ENCODE measurements around the gene RSPH1.
"Not testable (repeated sequence)": the region's sequence is repeated elsewhere in the genome, so short reads cannot be mapped to it uniquely, and the experiment has no call there.

RSPH1 gene

GRCh38 chr21:42476388-42477331 lies 19.4 kb downstream of the RSPH1 start:
- DNase-seq: no peak

GRCh38 chr21:42475526-42476387 lies 20.3 kb downstream of the RSPH1 start:
- no peak for DNase-seq

More at GRCh38 chr21:42476388-42477331, 19.4 kb downstream of the RSPH1 start:
- no peak for TF ChIP-seq GATA1 (IDR thresholded peaks at IDR 0.05; ENCODE audit: low read depth, low read length)
- no peak for TF ChIP-seq POLR2A (IDR thresholded peaks at IDR 0.05; ENCODE audit: low read length)

GRCh38 chr21:42475036-42475435 lies 21.0 kb downstream of the RSPH1 start:
- TF ChIP-seq GATA1 (IDR thresholded peaks at IDR 0.05; ENCODE audit: low read depth, low read length): no peak
- no peak for TF ChIP-seq POLR2A (IDR thresholded peaks at IDR 0.05; ENCODE audit: low read length)
- no peak for DNase-seq

More at GRCh38 chr21:42475526-42476387, 20.3 kb downstream of the RSPH1 start:
- TF ChIP-seq GATA1 (IDR thresholded peaks at IDR 0.05; ENCODE audit: low read depth, low read length): no peak
- no peak for TF ChIP-seq POLR2A (IDR thresholded peaks at IDR 0.05; ENCODE audit: low read length)

- DNase-seq: no peak
- TF ChIP-seq GATA1 (IDR thresholded peaks at IDR 0.05; ENCODE audit: low read depth, low read length): no peak
- TF ChIP-seq POLR2A (IDR thresholded peaks at IDR 0.05; ENCODE audit: low read length): no peak
Measured at GRCh38 chr21:42474043-42474831, 21.8 kb downstream of the RSPH1 start.

GRCh38 chr21:42473498-42474042 lies 22.5 kb downstream of the RSPH1 start:
- no peak for DNase-seq
- TF ChIP-seq POLR2A (IDR thresholded peaks at IDR 0.05; ENCODE audit: low read length): no peak
- TF ChIP-seq GATA1 (IDR thresholded peaks at IDR 0.05; ENCODE audit: low read depth, low read length): no peak

- DNase-seq: no peak
- TF ChIP-seq POLR2A (IDR thresholded peaks at IDR 0.05; ENCODE audit: low read length) (no peak), GATA1 (IDR thresholded peaks at IDR 0.05; ENCODE audit: low read depth, low read length) (no peak)
Measured at GRCh38 chr21:42472521-42472920, 23.5 kb downstream of the RSPH1 start.

GRCh38 chr21:42471716-42472330 lies 24.2 kb downstream of the RSPH1 start:
- TF ChIP-seq GATA1 (IDR thresholded peaks at IDR 0.05; ENCODE audit: low read depth, low read length): no peak
- TF ChIP-seq POLR2A (IDR thresholded peaks at IDR 0.05; ENCODE audit: low read length): no peak
- no peak for DNase-seq

GRCh38 chr21:42471206-42471605 lies 24.8 kb downstream of the RSPH1 start:
- no peak for TF ChIP-seq POLR2A (IDR thresholded peaks at IDR 0.05; ENCODE audit: low read length)
- TF ChIP-seq GATA1 (IDR thresholded peaks at IDR 0.05; ENCODE audit: low read depth, low read length): no peak
- no peak for DNase-seq

- not testable (repeated sequence) for DNase-seq
Measured at GRCh38 chr21:42469726-42470125, 26.3 kb downstream of the RSPH1 start.

- TF ChIP-seq POLR2A (IDR thresholded peaks at IDR 0.05; ENCODE audit: low read length): no peak
- no peak for TF ChIP-seq GATA1 (IDR thresholded peaks at IDR 0.05; ENCODE audit: low read depth, low read length)
- DNase-seq: no peak
Measured at GRCh38 chr21:42469272-42469671, 26.8 kb downstream of the RSPH1 start.

GRCh38 chr21:42468491-42469131 lies 27.4 kb downstream of the RSPH1 start:
- TF ChIP-seq GATA1 (IDR thresholded peaks at IDR 0.05; ENCODE audit: low read depth, low read length): no peak
- no peak for TF ChIP-seq POLR2A (IDR thresholded peaks at IDR 0.05; ENCODE audit: low read length)
- peak in 1 of 2 experiments; percentile 10 for DNase-seq

GRCh38 chr21:42467140-42467983 lies 28.7 kb downstream of the RSPH1 start:
- TF ChIP-seq POLR2A (IDR thresholded peaks at IDR 0.05; ENCODE audit: low read length): no peak
- TF ChIP-seq GATA1 (IDR thresholded peaks at IDR 0.05; ENCODE audit: low read depth, low read length): no peak
- DNase-seq: peak; percentile 40 to 47

Data from erythroblast (primary cell).